Thyroid gland (tissue), 4 donors: Measurements from ENCODE around the gene AP4E1. TPM values are rescaled to one million over a fixed set of nuclear protein-coding genes. Genes with fewer than 3 reads are reported as not detected.
A peak's percentile ranks its signal among the peaks of the same experiment; 100 is the strongest.
"Not testable (repeated sequence)": the region's sequence is repeated elsewhere in the genome, so short reads cannot be mapped to it uniquely, and the experiment has no call there.

Experiments
- DNase-seq, 2 donors: peaks; one replicate each; pipeline ENCODE4 v3.0.0-alpha.2; 2019
- H3K27ac ChIP-seq, 3 donors: fragments of 200-600 bp; sonication (generic); 1 replicate in 2 of 3; 2 replicates in 1 of 3; pipeline ENCODE4 v1.5.1; 2016 to 2019; ENCODE audit warnings: mild to moderate bottlenecking in 1 of 3, moderate library complexity in 1 of 3
- H3K27me3 ChIP-seq: fragments of 200-600 bp; sonication (generic); one replicate; pipeline ENCODE4 v1.5.1; 2019
- H3K36me3 ChIP-seq, 2 donors: fragments of 200-600 bp; sonication (generic); one replicate each; pipeline ENCODE4 v1.5.1; 2016 to 2019
- H3K4me1 ChIP-seq, 2 donors: fragments of 200-600 bp; sonication (generic); one replicate each; pipeline ENCODE4 v1.5.1; 2017 to 2019
- H3K4me3 ChIP-seq, 3 donors: fragments of 200-600 bp; sonication (generic); replicated peaks in 1 of 3; 1 replicate in 2 of 3; 2 replicates in 1 of 3; pipeline ENCODE4 v1.5.1; 2016; ENCODE audit warnings: mild to moderate bottlenecking in 1 of 3
- H3K9me3 ChIP-seq: fragments of 200-600 bp; sonication (generic); one replicate; pipeline ENCODE4 v1.5.1; 2017
- CTCF ChIP-seq, 6 experiments: fragments of 200-600 bp in 3 of 6; fragments of 450-650 bp in 3 of 6; sonication (generic) in 3 of 6; IDR thresholded peaks; one replicate each; pipeline ENCODE4 v1.5.1; 2016 to 2019; ENCODE audit warnings: antibody characterized with exemption in 6 of 6, mild to moderate bottlenecking in 2 of 6, inconsistent platforms in 1 of 6, moderate library complexity in 1 of 6
- POLR2A ChIP-seq, 2 donors: fragments of 450-650 bp; IDR thresholded peaks; one replicate each; pipeline ENCODE4 v1.6.1; 2017; ENCODE audit warnings: antibody characterized with exemption in 2 of 2, mild to moderate bottlenecking in 2 of 2, moderate library complexity in 1 of 2
- WGBS, 2 donors: methylation state at CpG; one replicate each; pipeline ENCODE4 v1.1.5; 2017; 5-methylcytosine and 5-hydroxymethylcytosine counted together
- intact Hi-C: fragments of 100-400 bp; cut with DNase I; formaldehyde crosslinking; loops from one replicate; pipeline ENCODE4 v1.15.1; 2023
- total RNA-seq, 4 donors: library from RNA; depleted of rRNA; stranded (reverse); fragments of >200 nt; gene quantifications; one replicate each; pipeline ENCODE4 v1.2.3, GENCODE V29; 2016

Gene AP4E1
- total RNA-seq, 4 donors from 2014 or later, result 9.3 to 13.3 (median 10.4) TPM

- H3K9me3 ChIP-seq, result no peaks in the 10 kb centered on the region
- H3K4me1 ChIP-seq, result peaks cover 5% of the 10 kb centered on the region in 2 donors
- no peak for DNase-seq
- H3K4me3 ChIP-seq, result no peak overlapping the region
- intact Hi-C loops, result no loop called here
- no peak for TF ChIP-seq CTCF (IDR thresholded peaks at IDR 0.05)
- no peak for TF ChIP-seq POLR2A (IDR thresholded peaks at IDR 0.05)
- H3K36me3 ChIP-seq, result no peaks in the 10 kb centered on the region
- no peak overlapping the region for H3K27ac ChIP-seq
- H3K27me3 ChIP-seq, result no peaks in the 10 kb centered on the region
These were observed 113.7 kb downstream of the AP4E1 start for GRCh38 chr15:51022206-51022605.

GRCh38 chr15:51023499-51023898 lies 115.0 kb downstream of the AP4E1 start:
- Histone ChIP-seq H3K36me3 (no peaks in the 10 kb centered on the region), H3K27ac (no peak overlapping the region), H3K4me3 (no peak overlapping the region), H3K27me3 (no peaks in the 10 kb centered on the region), H3K9me3 (no peaks in the 10 kb centered on the region), H3K4me1 (no peaks in the 10 kb centered on the region)
- TF ChIP-seq POLR2A (IDR thresholded peaks at IDR 0.05) (no peak), CTCF (IDR thresholded peaks at IDR 0.05) (no peak)
- DNase-seq, result no peak
- intact Hi-C loops, result no loop called here
- WGBS, 2 donors, result 100% methylated on average over 1 of the region's 1 CpG

GRCh38 chr15:51024735-51025453 lies 116.4 kb downstream of the AP4E1 start:
- Histone ChIP-seq H3K4me1 (no peaks in the 10 kb centered on the region), H3K4me3 (no peak overlapping the region), H3K27ac (no peak overlapping the region), H3K9me3 (no peaks in the 10 kb centered on the region), H3K27me3 (no peaks in the 10 kb centered on the region), H3K36me3 (no peaks in the 10 kb centered on the region)
- 78 to 89% methylated on average over 4 of the region's 4 CpGs for WGBS, 2 donors
- no peak for DNase-seq
- TF ChIP-seq CTCF (IDR thresholded peaks at IDR 0.05) (no peak), POLR2A (IDR thresholded peaks at IDR 0.05) (no peak)
- intact Hi-C loops, result no loop called here

GRCh38 chr15:51025454-51025846 lies 117.0 kb downstream of the AP4E1 start:
- TF ChIP-seq CTCF (IDR thresholded peaks at IDR 0.05), result no peak
- no peak for TF ChIP-seq POLR2A (IDR thresholded peaks at IDR 0.05)
- no peak overlapping the region for H3K27ac ChIP-seq

GRCh38 chr15:51030649-51031316 lies 122.3 kb downstream of the AP4E1 start:
- intact Hi-C loops, result no loop called here
- no peak for TF ChIP-seq POLR2A (IDR thresholded peaks at IDR 0.05)
- TF ChIP-seq CTCF (IDR thresholded peaks at IDR 0.05), result no peak
- H3K27ac ChIP-seq, result peak overlapping the region; percentile 7 to 48 (median 33)
- peak; percentile 65 to 69 for DNase-seq
- WGBS, 2 donors, result 53 to 71% methylated on average over 6 of the region's 6 CpGs
- H3K4me1 ChIP-seq, result peaks cover 9 to 11% of the 10 kb centered on the region in 2 donors
- H3K36me3 ChIP-seq, result no peaks in the 10 kb centered on the region
- no peaks in the 10 kb centered on the region for H3K27me3 ChIP-seq
- no peaks in the 10 kb centered on the region for H3K9me3 ChIP-seq
- H3K4me3 ChIP-seq, result no peak overlapping the region

More at GRCh38 chr15:51025454-51025846, 117.0 kb downstream of the AP4E1 start:
- no peaks in the 10 kb centered on the region for H3K9me3 ChIP-seq
- DNase-seq, result no peak
- intact Hi-C loops, result no loop called here
- no peaks in the 10 kb centered on the region for H3K36me3 ChIP-seq
- WGBS, 2 donors, result 91 to 97% methylated on average over 3 of the region's 3 CpGs
- no peak overlapping the region for H3K4me3 ChIP-seq
- peaks cover 3% of the 10 kb centered on the region in 2 donors for H3K4me1 ChIP-seq
- H3K27me3 ChIP-seq, result no peaks in the 10 kb centered on the region

- DNase-seq, H3K9me3 ChIP-seq, H3K36me3 ChIP-seq, intact Hi-C loops, H3K27me3 ChIP-seq, H3K27ac ChIP-seq, H3K4me3 ChIP-seq, H3K4me1 ChIP-seq: not testable (repeated sequence)
- 98% methylated on average over 13 of the region's 13 CpGs for WGBS, 2 donors
These were observed 129.0 kb downstream of the AP4E1 start for GRCh38 chr15:51037474-51037873.
